Measurements from ENCODE around the gene RAPGEF4.

RAPGEF4 gene

GRCh38 chr2:172977270-172978062 is 241.8 kb downstream of the RAPGEF4 start:
- no peak for DNase-seq

- DNase-seq, result no peak
These were observed 242.4 kb downstream of the RAPGEF4 start for GRCh38 chr2:172978063-172978383.

- no peak for DNase-seq
These were observed 249.7 kb downstream of the RAPGEF4 start for GRCh38 chr2:172985139-172985892.

- no peak for DNase-seq
These were observed 250.4 kb downstream of the RAPGEF4 start for GRCh38 chr2:172986040-172986439.

GRCh38 chr2:172988728-172989127 is 253.1 kb downstream of the RAPGEF4 start:
- DNase-seq, result no peak

GRCh38 chr2:172991031-172991430 is 255.4 kb downstream of the RAPGEF4 start:
- no peak for DNase-seq

- no peak for DNase-seq
These were observed 257.5 kb downstream of the RAPGEF4 start for GRCh38 chr2:172993139-172993538.

GRCh38 chr2:172993931-172994717 is 258.5 kb downstream of the RAPGEF4 start:
- no peak for DNase-seq

GRCh38 chr2:172994864-172995263 is 259.2 kb downstream of the RAPGEF4 start:
- DNase-seq, result no peak

- DNase-seq, result no peak
These were observed 259.9 kb downstream of the RAPGEF4 start for GRCh38 chr2:172995323-172996244.

GRCh38 chr2:172996387-172996961 is 260.8 kb downstream of the RAPGEF4 start:
- no peak for DNase-seq

- no peak for DNase-seq
These were observed 261.4 kb downstream of the RAPGEF4 start for GRCh38 chr2:172997031-172997430.

GRCh38 chr2:172998547-172999272 is 263.1 kb downstream of the RAPGEF4 start:
- no peak for DNase-seq

GRCh38 chr2:172999641-173000386 is 264.2 kb downstream of the RAPGEF4 start:
- DNase-seq, result no peak

GRCh38 chr2:173001664-173002604 is 266.3 kb downstream of the RAPGEF4 start:
- DNase-seq, result no peak

GRCh38 chr2:173002751-173003541 is 267.3 kb downstream of the RAPGEF4 start:
- DNase-seq, result no peak

- DNase-seq, result no peak
These were observed 273.1 kb downstream of the RAPGEF4 start for GRCh38 chr2:173008786-173009185.

GRCh38 chr2:173010233-173010632 is 274.6 kb downstream of the RAPGEF4 start:
- DNase-seq, result no peak

- no peak for DNase-seq
These were observed 280.8 kb downstream of the RAPGEF4 start for GRCh38 chr2:173016451-173016850.

Data from stimulated activated CD4-positive, alpha-beta T cell treated with anti-CD3 and anti-CD28 coated beads, Interleukin-4, amount 100 ng/mL, for 1 hour (primary cell).